Tibial artery (tissue), 4 donors: Measurements from ENCODE around the gene ARHGEF11.

Experiments used
- DNase-seq, 2 donors: peaks; one replicate each; pipeline ENCODE4 v3.0.0-alpha.2; 2019
- H3K27ac ChIP-seq, 2 donors: fragments of 200-600 bp; sonication (generic) in 1 of 2; 1 replicate in 1 of 2; 2 replicates in 1 of 2; pipeline ENCODE4 v1.5.1; 2018 to 2019; ENCODE audit warnings: mild to moderate bottlenecking in 1 of 2
- H3K27me3 ChIP-seq, 2 donors: fragments of 200-600 bp; sonication (generic) in 1 of 2; one replicate each; pipeline versions ENCODE4 v1.5.1 to v1.6.0; 2016 to 2019
- H3K36me3 ChIP-seq, 3 donors: fragments of 200-600 bp; sonication (generic) in 2 of 3; one replicate each; pipeline ENCODE4 v1.5.1; 2016 to 2019; ENCODE audit warnings: mild to moderate bottlenecking in 2 of 3
- H3K4me1 ChIP-seq, 4 donors: fragments of 200-600 bp; sonication (generic) in 2 of 4; 1 replicate in 3 of 4; 2 replicates in 1 of 4; pipeline ENCODE4 v1.5.1; 2016 to 2019
- H3K4me3 ChIP-seq, 2 donors: fragments of 200-600 bp; sonication (generic) in 1 of 2; 1 replicate in 1 of 2; 2 replicates in 1 of 2; pipeline ENCODE4 v1.5.1; 2018 to 2019; ENCODE audit warnings: mild to moderate bottlenecking in 2 of 2
- H3K9me3 ChIP-seq, 3 donors: fragments of 200-600 bp; sonication (generic) in 1 of 3; one replicate each; pipeline ENCODE4 v1.5.1; 2016 to 2019
- intact Hi-C: fragments of 100-400 bp; cut with DNase I; formaldehyde crosslinking; loops from one replicate; pipeline ENCODE4 v1.15.0; 2023; ENCODE audit warnings: low total_unique reads
- TF ChIP-seq, protein P1 (sequence below), 2 experiments: fragments of 200-600 bp in 1 of 2; fragments of 450-650 bp in 1 of 2; IDR thresholded peaks; one replicate each; pipeline ENCODE4 v1.5.1; 2017 to 2019; ENCODE audit warnings: antibody characterized with exemption in 2 of 2, mild to moderate bottlenecking in 1 of 2, moderate library complexity in 1 of 2

ARHGEF11 gene

DNA sequence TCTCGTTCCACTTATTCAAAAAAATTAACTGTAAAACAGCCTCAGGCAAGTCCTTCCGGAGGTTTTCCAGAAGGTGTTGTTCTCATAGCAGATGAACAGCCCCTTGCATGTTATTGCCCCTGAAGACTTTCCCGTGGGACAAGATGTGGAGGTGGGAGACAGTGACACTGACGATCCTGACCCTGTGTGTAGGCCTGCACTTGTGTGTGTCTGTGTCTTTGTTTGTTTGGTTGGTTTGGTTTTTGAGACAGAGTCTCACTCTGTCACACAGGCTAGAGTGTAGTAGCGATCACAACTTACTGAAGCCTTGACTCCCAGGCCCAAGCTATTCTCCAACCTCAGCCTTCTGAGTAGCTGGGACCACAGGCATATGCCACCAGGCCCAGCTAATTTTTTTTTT lies 41.5 kb upstream of the ARHGEF11 start:
- Histone ChIP-seq H3K4me3 (no peak overlapping the region), H3K27me3 (peaks cover 0 to 8% of the 10 kb centered on the region in 2 donors), H3K36me3 (no peaks in the 10 kb centered on the region), H3K4me1 (peaks cover 0 to 9% (median 0%) of the 10 kb centered on the region in 4 donors), H3K9me3 (no peaks in the 10 kb centered on the region), H3K27ac (no peak overlapping the region)
- intact Hi-C loops = no loop called here
- TF ChIP-seq, protein P1, sequence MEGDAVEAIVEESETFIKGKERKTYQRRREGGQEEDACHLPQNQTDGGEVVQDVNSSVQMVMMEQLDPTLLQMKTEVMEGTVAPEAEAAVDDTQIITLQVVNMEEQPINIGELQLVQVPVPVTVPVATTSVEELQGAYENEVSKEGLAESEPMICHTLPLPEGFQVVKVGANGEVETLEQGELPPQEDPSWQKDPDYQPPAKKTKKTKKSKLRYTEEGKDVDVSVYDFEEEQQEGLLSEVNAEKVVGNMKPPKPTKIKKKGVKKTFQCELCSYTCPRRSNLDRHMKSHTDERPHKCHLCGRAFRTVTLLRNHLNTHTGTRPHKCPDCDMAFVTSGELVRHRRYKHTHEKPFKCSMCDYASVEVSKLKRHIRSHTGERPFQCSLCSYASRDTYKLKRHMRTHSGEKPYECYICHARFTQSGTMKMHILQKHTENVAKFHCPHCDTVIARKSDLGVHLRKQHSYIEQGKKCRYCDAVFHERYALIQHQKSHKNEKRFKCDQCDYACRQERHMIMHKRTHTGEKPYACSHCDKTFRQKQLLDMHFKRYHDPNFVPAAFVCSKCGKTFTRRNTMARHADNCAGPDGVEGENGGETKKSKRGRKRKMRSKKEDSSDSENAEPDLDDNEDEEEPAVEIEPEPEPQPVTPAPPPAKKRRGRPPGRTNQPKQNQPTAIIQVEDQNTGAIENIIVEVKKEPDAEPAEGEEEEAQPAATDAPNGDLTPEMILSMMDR (IDR thresholded peaks at IDR 0.05) = no peak
- no peak for DNase-seq

DNA sequence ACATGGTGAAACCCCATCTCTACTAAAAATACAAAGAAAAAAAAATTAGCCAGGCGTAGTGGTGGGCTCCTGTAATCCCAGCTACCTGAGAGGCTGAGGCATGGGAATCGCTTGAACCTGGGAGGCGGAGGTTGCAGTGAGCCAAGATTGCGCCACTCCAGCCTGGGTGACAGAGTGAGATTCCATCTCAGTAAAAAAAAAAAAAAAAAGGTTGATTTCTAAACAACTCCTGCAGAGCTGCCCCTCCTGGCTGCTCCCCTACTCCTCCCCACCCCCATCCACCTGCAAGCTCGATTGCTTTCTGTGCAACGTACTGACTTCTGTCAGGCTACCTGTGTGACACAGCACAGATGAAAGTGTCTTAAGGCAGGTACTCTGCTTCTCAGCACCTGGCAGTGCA lies 40.8 kb upstream of the ARHGEF11 start:
- no peaks in the 10 kb centered on the region for H3K9me3 ChIP-seq
- H3K27me3 ChIP-seq = peaks cover 0 to 6% of the 10 kb centered on the region in 2 donors
- intact Hi-C loops = no loop called here
- H3K4me1 ChIP-seq = peaks cover 0 to 8% (median 0%) of the 10 kb centered on the region in 4 donors
- no peak overlapping the region for H3K4me3 ChIP-seq
- no peaks in the 10 kb centered on the region for H3K36me3 ChIP-seq
- H3K27ac ChIP-seq = no peak overlapping the region
- no peak for DNase-seq
- TF ChIP-seq, protein P1 (IDR thresholded peaks at IDR 0.05) = no peak

DNA sequence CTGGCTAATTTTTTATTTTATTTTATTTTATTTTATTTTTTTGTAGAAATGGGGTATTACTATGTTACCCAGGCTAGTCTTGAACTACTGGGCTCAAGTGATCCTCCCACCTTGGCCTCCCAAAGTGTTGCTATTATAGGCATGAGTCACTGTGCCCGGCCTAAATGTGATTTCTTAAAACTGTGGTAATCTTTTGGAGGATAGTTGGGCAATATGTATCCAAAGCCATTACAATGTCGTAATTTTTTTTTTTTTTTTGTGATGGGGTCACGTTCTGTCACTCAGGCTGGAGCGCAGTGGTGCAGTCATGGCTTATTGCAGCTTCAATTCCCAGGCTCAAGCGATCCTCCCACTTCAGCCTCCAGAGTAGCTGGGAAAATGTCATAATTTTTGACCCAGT lies 39.9 kb upstream of the ARHGEF11 start:
- TF ChIP-seq, protein P1 (IDR thresholded peaks at IDR 0.05) = no peak
- peaks cover 0 to 7% (median 0%) of the 10 kb centered on the region in 4 donors for H3K4me1 ChIP-seq
- no peak for DNase-seq

DNA sequence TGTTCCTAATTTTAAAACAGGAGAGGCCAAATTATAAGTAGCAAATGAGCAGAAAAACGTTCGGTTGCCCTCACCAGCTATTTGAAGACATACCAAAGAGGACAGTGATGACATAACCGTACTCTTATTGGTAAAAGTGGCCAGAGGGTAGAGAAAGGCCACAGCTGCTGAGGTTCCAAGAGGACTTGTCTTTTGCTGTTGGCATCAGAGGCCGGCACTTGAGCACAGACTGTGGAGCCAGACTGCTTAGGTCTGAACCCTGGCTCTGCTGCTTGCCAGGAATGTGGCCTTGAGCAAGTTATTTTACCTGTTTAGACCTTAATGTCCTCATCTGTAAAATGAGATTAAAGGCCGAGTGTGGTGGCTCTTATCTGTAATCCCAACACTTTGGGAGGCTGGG lies 39.2 kb upstream of the ARHGEF11 start:
- intact Hi-C loops = no loop called here
- Histone ChIP-seq H3K9me3 (no peaks in the 10 kb centered on the region), H3K4me1 (no peaks in the 10 kb centered on the region), H3K27me3 (peaks cover 0 to under 1% of the 10 kb centered on the region in 2 donors), H3K4me3 (no peak overlapping the region), H3K27ac (no peak overlapping the region), H3K36me3 (no peaks in the 10 kb centered on the region)
- DNase-seq = no peak
- TF ChIP-seq, protein P1 (IDR thresholded peaks at IDR 0.05) = no peak

More for the DNA sequence above, 39.9 kb upstream of the ARHGEF11 start:
- Histone ChIP-seq H3K9me3 (no peaks in the 10 kb centered on the region), H3K36me3 (no peaks in the 10 kb centered on the region), H3K4me3 (no peak overlapping the region), H3K27me3 (peaks cover 0 to 4% of the 10 kb centered on the region in 2 donors), H3K27ac (no peak overlapping the region)
- intact Hi-C loops = no loop called here

DNA sequence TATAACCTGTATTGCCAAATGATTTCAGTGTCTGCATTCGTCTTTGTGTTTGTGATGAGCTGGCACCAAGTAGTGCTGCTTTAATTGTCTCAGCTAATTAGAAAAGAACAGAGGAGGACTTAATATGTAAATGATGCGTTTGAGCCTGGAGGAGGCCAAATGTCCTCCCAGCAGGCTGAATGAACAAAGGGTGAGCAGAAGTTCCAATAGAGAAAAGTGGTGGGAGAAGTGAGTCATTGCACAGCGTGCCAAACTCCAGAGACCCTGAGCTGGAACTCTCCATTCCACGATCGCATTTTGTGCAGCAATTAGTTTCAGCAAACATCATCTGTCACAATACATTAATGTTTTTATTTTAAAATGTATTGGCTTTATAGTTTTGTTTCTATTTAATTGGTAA lies 36.2 kb upstream of the ARHGEF11 start:
- TF ChIP-seq, protein P1 (IDR thresholded peaks at IDR 0.05) = no peak
- Histone ChIP-seq H3K9me3 (no peaks in the 10 kb centered on the region), H3K27me3 (no peaks in the 10 kb centered on the region), H3K4me3 (no peak overlapping the region), H3K36me3 (no peaks in the 10 kb centered on the region), H3K27ac (no peak overlapping the region), H3K4me1 (no peaks in the 10 kb centered on the region)
- intact Hi-C loops = no loop called here
- no peak for DNase-seq

DNA sequence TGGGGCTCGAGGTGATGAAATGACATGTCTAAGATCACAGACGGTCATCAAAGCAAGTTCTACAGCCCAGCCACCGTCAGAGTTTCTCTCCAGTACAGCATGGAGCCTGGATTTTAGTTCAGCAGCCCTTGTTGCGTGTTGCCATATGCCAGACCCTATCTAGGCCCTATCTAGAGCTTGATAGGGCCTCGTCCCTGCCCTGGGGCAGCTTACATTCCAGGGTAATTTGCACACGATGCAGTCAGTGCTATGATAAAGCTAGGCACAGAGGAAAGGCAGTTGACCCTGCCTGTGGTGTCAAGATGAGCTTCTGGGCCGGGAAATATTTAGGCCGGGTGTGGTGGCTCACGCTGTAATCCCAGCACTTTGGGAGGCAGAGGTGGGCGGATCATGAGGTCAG lies 35.2 kb upstream of the ARHGEF11 start:
- H3K4me1 ChIP-seq = no peaks in the 10 kb centered on the region
- TF ChIP-seq, protein P1 (IDR thresholded peaks at IDR 0.05) = no peak
- H3K27me3 ChIP-seq = peaks cover 0 to 2% of the 10 kb centered on the region in 2 donors
- intact Hi-C loops = no loop called here
- H3K4me3 ChIP-seq = no peak overlapping the region
- no peaks in the 10 kb centered on the region for H3K9me3 ChIP-seq
- H3K27ac ChIP-seq = no peak overlapping the region
- H3K36me3 ChIP-seq = no peaks in the 10 kb centered on the region
- DNase-seq = no peak
